ENCODE results near the gene GP1BB. TPM values are rescaled to one million over a fixed set of nuclear protein-coding genes. Genes with fewer than 3 reads are reported as not detected.

GP1BB gene
- total and polyA plus RNA-seq, 12 donors, result 5.3 to 56.1 (median 9.5) TPM; not detected in 6

DNA sequence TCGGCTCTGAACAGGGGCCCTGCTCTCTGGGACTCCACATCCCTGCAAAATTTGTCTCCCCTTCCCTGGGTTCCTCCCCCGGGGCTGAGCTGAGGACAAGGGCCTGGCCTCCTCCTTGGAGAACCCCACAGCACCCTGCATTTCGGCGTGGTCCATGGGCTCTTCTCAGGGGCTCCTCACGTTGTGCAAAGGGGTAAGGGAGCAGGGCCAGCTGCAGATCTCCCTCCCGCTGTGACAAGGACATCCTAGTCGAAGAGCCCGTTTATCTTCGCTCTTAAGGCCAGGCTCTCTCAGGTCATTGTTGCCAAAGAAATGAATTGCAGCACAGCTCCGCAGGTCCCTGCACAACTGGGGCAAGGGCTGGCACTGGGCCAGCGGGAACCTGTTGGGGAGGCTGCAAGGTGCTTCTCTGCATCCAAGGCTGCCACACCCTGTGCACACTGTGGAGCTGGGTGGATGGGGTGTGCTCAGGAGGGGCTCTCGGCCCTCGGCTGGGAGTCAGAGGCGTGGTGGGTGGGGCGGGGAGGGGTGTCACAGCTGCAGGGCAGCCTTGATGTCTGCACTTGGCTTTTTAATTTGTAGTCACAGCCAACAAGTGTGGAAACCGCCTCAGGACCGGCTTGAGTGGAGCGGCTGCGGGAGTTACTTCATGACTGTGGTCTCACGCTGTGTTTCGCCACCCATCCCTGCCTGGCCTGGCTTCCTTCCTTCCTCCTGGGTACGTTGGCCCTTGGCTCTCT, 35.6 kb upstream of the GP1BB start:
- no peak for DNase-seq
- TF ChIP-seq, protein P1, sequence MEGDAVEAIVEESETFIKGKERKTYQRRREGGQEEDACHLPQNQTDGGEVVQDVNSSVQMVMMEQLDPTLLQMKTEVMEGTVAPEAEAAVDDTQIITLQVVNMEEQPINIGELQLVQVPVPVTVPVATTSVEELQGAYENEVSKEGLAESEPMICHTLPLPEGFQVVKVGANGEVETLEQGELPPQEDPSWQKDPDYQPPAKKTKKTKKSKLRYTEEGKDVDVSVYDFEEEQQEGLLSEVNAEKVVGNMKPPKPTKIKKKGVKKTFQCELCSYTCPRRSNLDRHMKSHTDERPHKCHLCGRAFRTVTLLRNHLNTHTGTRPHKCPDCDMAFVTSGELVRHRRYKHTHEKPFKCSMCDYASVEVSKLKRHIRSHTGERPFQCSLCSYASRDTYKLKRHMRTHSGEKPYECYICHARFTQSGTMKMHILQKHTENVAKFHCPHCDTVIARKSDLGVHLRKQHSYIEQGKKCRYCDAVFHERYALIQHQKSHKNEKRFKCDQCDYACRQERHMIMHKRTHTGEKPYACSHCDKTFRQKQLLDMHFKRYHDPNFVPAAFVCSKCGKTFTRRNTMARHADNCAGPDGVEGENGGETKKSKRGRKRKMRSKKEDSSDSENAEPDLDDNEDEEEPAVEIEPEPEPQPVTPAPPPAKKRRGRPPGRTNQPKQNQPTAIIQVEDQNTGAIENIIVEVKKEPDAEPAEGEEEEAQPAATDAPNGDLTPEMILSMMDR (IDR thresholded peaks at IDR 0.05), result no peak
- 67 to 75% methylated on average over 22 of the region's 22 CpGs for WGBS, 2 donors

DNA sequence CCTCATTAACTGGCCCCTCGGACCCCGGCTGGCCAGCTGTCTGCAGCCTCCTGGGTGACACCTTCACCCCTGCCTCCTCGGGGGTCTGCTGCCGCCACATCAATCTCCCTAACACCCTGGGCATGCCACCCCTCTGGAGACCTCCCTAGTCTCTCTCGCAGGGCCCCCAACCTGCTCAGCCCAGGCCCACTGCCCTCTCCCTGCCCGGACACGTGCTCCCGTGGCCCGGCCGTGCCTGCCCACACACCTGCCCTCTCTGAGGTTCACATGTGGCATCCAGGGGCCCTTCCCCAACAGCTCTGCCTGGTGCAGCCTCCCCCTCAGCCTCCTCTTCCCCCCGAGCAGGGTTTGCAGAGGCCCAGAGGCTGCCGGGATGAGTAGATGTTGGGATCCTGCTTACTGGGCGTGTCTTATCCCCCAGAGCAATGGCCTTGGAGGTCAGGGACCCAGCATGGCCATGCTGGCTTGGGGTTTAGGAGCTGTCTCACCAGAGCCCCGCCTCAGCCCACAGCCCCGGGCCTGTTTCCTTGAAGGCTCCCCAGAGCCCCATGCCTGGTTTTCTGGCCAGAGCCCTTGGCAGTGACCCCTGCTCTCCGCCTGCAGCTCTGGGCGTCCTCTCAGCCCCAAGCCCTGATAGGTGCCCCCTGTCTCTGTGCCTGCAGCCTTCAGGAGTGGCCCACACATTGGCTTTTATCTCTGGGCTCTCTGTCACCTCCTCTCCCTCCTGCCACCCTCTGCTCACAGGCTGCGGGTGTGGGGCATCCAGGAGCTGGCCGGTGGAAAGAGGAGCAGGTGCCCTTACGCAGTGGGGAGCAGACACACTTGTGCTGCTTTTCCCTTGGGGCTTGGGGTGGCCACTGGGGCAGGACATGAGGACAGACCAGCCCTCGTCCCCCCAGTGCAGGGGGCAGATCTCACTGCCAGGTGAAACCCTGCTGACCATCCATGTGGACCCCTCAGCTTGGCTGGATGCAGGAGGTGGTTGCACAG, 34.7 kb upstream of the GP1BB start:
- Histone ChIP-seq H3K4me1 (peaks cover 0 to 24% (median 6%) of the 10 kb centered on the region in 9 donors), H3K9me3 (no peaks in the 10 kb centered on the region), H3K27ac (no peak overlapping the region), H3K27me3 (peaks cover 0 to 14% (median 0%) of the 10 kb centered on the region in 7 donors), H3K36me3 (no peaks in the 10 kb centered on the region), H3K4me3 (no peak overlapping the region)
- 75 to 82% methylated on average over 21 of the region's 21 CpGs for WGBS, 2 donors
- DNase-seq, result no peak
- ATAC-seq, result peak in 4 of 8 donors; percentile 16 to 44 (median 22)
- intact Hi-C loops (cut with DNase I), result no loop called here
- TF ChIP-seq, protein P1 (IDR thresholded peaks at IDR 0.05), result no peak

More for the DNA sequence above, 35.6 kb upstream of the GP1BB start:
- peak in 4 of 8 donors; percentile 11 to 56 (median 54) for ATAC-seq
- Histone ChIP-seq H3K4me1 (peaks cover 0 to 24% (median 6%) of the 10 kb centered on the region in 9 donors), H3K36me3 (no peaks in the 10 kb centered on the region), H3K9me3 (no peaks in the 10 kb centered on the region), H3K27me3 (peaks cover 0 to 19% (median 0%) of the 10 kb centered on the region in 7 donors), H3K4me3 (no peak overlapping the region), H3K27ac (no peak overlapping the region)
- intact Hi-C loops (cut with DNase I), result no loop called here

DNA sequence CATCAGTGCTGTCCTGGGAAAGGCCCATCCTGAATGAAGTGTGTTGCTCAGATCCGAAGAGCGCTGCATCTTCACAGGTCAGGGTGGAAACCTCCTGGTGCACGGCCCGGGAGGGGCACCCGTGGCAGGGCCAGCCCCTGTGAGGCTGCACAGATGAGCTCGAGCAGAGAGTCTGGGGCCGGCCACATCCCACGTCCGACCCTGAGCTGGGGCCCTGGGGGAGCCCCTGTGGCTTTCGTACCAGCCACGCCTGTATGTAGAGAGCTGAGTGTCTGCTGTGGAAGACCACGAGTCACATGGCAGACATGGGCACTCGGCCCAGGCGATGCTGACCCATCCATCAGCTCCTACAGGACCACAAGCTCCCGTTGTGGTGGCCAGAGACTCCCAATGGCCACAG, 33.9 kb upstream of the GP1BB start:
- TF ChIP-seq, protein P1 (IDR thresholded peaks at IDR 0.05), result no peak
- Histone ChIP-seq H3K36me3 (no peaks in the 10 kb centered on the region), H3K27ac (no peak overlapping the region), H3K4me1 (peaks cover 0 to 24% (median 6%) of the 10 kb centered on the region in 9 donors), H3K9me3 (no peaks in the 10 kb centered on the region), H3K27me3 (peaks cover 0 to 9% (median 0%) of the 10 kb centered on the region in 7 donors), H3K4me3 (no peak overlapping the region)
- WGBS, 2 donors, result 86 to 91% methylated on average over 15 of the region's 15 CpGs
- ATAC-seq (peak in 1 of 8 donors; percentile 28), DNase-seq (no peak)
- intact Hi-C loops (cut with DNase I), result no loop called here
